Measurements from ENCODE around the gene DHRS11.

DNA sequence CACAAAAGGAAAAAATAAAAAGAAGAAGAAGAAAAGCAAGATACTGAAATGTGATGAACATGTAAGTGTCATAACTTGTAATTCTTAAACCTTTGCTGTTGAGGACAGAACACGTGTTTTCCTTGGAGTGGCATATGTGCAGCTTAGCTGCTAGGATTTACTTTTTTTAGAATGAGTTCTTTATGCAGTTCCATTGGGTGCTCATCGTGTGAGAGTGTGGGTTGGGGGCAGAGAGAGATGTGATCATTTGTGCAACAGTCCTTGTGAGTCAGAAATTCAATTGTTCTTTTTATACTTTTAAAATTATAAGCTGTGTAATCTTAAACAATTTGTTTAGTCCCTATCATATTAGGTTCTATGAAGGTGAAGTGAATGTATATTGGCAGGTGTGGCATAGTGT, 5.5 kb upstream of the DHRS11 start:
- TF ChIP-seq GATA3 (IDR thresholded peaks at IDR 0.05; ENCODE audit: low read depth, low read length) = no peak
- TF ChIP-seq GATA2 (IDR thresholded peaks at IDR 0.05; ENCODE audit: low read depth, low read length) = no peak
